Thyroid gland (tissue), 4 donors: Measurements from ENCODE around the gene ITGB2.

Experiments
- CTCF ChIP-seq, 6 experiments: fragments of 200-600 bp in 3 of 6; fragments of 450-650 bp in 3 of 6; sonication (generic) in 3 of 6; IDR thresholded peaks; one replicate each; pipeline ENCODE4 v1.5.1; 2016 to 2019; ENCODE audit warnings: antibody characterized with exemption in 6 of 6, mild to moderate bottlenecking in 2 of 6, inconsistent platforms in 1 of 6, moderate library complexity in 1 of 6
- POLR2A ChIP-seq, 2 donors: fragments of 450-650 bp; IDR thresholded peaks; one replicate each; pipeline ENCODE4 v1.6.1; 2017; ENCODE audit warnings: antibody characterized with exemption in 2 of 2, mild to moderate bottlenecking in 2 of 2, moderate library complexity in 1 of 2

GRCh38 chr21:44880405-44881197 lies 40.1 kb downstream of the ITGB2 start:
- TF ChIP-seq CTCF (IDR thresholded peaks at IDR 0.05) (no peak), POLR2A (IDR thresholded peaks at IDR 0.05) (no peak)
